Testis (tissue), 3 donors: ENCODE data around the gene NAIF1. TPM values are rescaled to one million over a fixed set of nuclear protein-coding genes. Genes with fewer than 3 reads are reported as not detected.

Experiments used
- DNase-seq: peaks from one replicate; pipeline ENCODE4 v3.0.0-alpha.2; 2019
- H3K27ac ChIP-seq, 2 donors: fragments of 200-600 bp; sonication (generic); one replicate each; pipeline ENCODE4 v1.5.1; 2019
- H3K27me3 ChIP-seq: fragments of 200-600 bp; sonication (generic); one replicate; pipeline ENCODE4 v1.5.1; 2019
- H3K36me3 ChIP-seq: fragments of 200-600 bp; sonication (generic); one replicate; pipeline ENCODE4 v1.5.1; 2017; ENCODE audit warnings: low read depth; ENCODE audit errors: missing control alignments
- H3K4me1 ChIP-seq: fragments of 200-600 bp; sonication (generic); one replicate; pipeline ENCODE4 v1.5.1; 2019
- H3K4me3 ChIP-seq, 2 donors: fragments of 200-600 bp; sonication (generic); one replicate each; pipeline ENCODE4 v1.5.1; 2017 to 2019
- H3K9me3 ChIP-seq: fragments of 200-600 bp; sonication (generic); one replicate; pipeline ENCODE4 v1.5.1; 2017
- POLR2A ChIP-seq: fragments of 450-650 bp; IDR thresholded peaks from one replicate; pipeline ENCODE4 v1.6.1; 2017; ENCODE audit warnings: antibody characterized with exemption, mild to moderate bottlenecking, moderate library complexity
- WGBS, 2 donors: methylation state at CpG; one replicate each; pipeline ENCODE4 v1.1.5; 2018; 5-methylcytosine and 5-hydroxymethylcytosine counted together
- intact Hi-C: fragments of 100-400 bp; cut with DNase I; formaldehyde crosslinking; loops from one replicate; pipeline ENCODE4 v1.15.1; 2023; ENCODE audit warnings: low total_unique reads
- polyA plus RNA-seq: library from polyadenylated mRNA; stranded (reverse); fragments of 350-450 nt; fragmentation: Illumina TruSeq; extraction: RNeasy Lipid Tissue Mini Kit (QIAGEN cat#74804); gene quantifications from one replicate; pipeline ENCODE4 v1.2.3, GENCODE V29; 2014; ENCODE audit warnings: low read depth, low replicate concordance; ENCODE audit not compliant: insufficient read depth
- total RNA-seq, 2 donors: library from RNA; depleted of rRNA; stranded (reverse); fragments of >200 nt; gene quantifications; one replicate each; pipeline ENCODE4 v1.2.3, GENCODE V29; 2016
- TF ChIP-seq, protein P1 (sequence below), 3 experiments: fragments of 450-650 bp in 2 of 3; fragments of 200-600 bp in 1 of 3; sonication (generic) in 1 of 3; IDR thresholded peaks; one replicate each; pipeline ENCODE4 v1.5.1; 2016 to 2019; ENCODE audit warnings: antibody characterized with exemption in 3 of 3, mild to moderate bottlenecking in 2 of 3, moderate library complexity in 1 of 3

The NAIF1 gene
- total and polyA plus RNA-seq, 3 donors from 2014 or later: 18.5 to 25.1 (median 19.4) TPM

DNA sequence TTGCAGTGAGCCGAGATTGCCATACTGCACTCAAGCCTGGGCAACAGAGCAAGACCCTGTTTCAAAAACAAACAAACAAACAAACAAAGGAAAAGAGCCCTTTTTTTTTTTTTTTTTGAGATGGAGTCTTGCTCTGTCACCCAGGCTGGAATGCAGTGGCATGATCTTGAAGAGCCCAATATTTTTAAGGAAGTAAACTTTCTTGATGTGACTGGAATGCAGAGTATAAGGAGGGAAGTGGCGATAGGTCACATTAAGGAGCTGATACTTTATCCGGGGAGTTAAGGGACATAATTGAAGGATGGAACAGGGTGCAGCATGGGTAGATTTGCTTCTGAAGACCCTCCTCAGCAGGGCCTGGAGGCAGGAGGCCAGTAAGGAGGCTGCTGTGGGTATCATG is 13.0 kb downstream of the NAIF1 start:
- TF ChIP-seq, protein P1, sequence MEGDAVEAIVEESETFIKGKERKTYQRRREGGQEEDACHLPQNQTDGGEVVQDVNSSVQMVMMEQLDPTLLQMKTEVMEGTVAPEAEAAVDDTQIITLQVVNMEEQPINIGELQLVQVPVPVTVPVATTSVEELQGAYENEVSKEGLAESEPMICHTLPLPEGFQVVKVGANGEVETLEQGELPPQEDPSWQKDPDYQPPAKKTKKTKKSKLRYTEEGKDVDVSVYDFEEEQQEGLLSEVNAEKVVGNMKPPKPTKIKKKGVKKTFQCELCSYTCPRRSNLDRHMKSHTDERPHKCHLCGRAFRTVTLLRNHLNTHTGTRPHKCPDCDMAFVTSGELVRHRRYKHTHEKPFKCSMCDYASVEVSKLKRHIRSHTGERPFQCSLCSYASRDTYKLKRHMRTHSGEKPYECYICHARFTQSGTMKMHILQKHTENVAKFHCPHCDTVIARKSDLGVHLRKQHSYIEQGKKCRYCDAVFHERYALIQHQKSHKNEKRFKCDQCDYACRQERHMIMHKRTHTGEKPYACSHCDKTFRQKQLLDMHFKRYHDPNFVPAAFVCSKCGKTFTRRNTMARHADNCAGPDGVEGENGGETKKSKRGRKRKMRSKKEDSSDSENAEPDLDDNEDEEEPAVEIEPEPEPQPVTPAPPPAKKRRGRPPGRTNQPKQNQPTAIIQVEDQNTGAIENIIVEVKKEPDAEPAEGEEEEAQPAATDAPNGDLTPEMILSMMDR (IDR thresholded peaks at IDR 0.05): no peak
- no peak for TF ChIP-seq POLR2A
- peaks cover 27% of the 10 kb centered on the region for H3K4me1 ChIP-seq

DNA sequence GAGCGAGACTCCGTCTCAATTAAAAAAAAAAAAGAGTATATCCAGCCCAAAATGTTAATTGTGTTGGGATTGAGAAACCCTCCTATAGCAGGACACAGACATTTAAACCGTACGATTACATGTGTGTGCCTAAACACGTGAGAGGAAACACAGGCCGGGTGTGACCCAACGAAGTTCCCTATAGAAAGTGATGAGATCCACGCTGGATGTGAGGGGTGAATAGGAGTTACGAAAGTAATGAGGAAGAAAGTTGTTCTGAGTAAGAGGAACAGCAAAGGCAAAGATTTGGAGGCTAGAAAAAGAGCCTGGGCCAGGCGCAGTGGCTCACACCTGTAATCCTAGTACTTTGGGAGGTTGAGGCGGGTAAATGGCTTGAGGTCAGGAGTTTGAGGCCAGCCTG is 13.6 kb downstream of the NAIF1 start:
- DNase-seq: peak; percentile 39
- Histone ChIP-seq H3K27me3 (no peaks in the 10 kb centered on the region), H3K4me1 (peaks cover 27% of the 10 kb centered on the region), H3K4me3 (no peak overlapping the region), H3K27ac (peak overlapping the region in 1 of 2 donors; percentile 1), H3K9me3 (no peaks in the 10 kb centered on the region), H3K36me3 (no peaks in the 10 kb centered on the region)
- intact Hi-C loops: no loop called here
- no peak for TF ChIP-seq POLR2A
- TF ChIP-seq, protein P1 (IDR thresholded peaks at IDR 0.05): no peak
- 92 to 94% methylated on average over 11 of the region's 11 CpGs for WGBS, 2 donors

More for the DNA sequence above, 13.0 kb downstream of the NAIF1 start:
- peak overlapping the region in 1 of 2 donors; percentile 87 for H3K27ac ChIP-seq
- 67 to 71% methylated on average over 3 of the region's 3 CpGs for whole genome bisulfite sequencing, 2 donors
- no peaks in the 10 kb centered on the region for H3K27me3 ChIP-seq
- DNase-seq: no peak
- intact Hi-C loops: no loop called here
- no peak overlapping the region for H3K4me3 ChIP-seq
- H3K36me3 ChIP-seq: no peaks in the 10 kb centered on the region
- no peaks in the 10 kb centered on the region for H3K9me3 ChIP-seq

DNA sequence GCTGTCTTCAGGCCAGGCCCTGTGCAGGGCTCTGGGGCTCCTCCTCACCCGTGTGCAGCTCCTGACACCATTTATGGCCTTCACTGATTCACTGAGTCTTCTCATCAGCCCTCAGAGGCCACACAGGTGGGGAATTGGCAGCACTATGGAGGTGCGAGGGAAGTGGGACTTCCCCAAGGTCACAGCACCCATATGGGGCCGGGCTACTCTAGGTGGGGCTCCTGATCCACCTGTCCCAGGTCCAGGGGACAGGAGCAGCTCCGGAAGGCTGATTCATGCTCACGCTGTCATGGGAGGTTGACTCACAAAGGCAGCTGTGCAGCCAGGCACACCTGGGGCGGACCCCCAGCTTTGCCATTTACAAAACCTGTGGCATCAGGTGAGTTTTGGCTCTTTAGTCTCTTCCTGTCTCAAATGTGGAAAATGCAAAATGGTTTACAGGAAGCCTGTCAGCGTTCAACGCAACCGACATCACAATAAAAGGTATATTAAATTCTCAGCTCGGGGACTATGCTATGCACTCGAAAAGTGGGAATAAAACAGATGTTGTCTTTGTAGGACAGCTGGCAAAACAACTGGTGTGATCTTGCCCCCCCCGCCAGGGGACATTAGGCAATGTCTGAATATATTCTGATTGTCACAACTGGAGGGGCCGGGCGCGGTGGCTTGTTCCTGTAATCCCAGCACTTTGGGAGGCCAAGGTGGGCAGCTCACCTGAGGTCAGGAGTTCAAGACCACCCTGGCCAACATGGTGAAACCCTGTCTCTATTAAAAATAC is 15.0 kb downstream of the NAIF1 start:
- H3K4me1 ChIP-seq: peaks cover 26% of the 10 kb centered on the region
- 75 to 87% methylated on average over 13 to 15 of the region's 15 CpGs for WGBS, 2 donors
- TF ChIP-seq, protein P1 (IDR thresholded peaks at IDR 0.05): no peak
- no peak for TF ChIP-seq POLR2A
- no peak overlapping the region for H3K27ac ChIP-seq
- H3K27me3 ChIP-seq: no peaks in the 10 kb centered on the region
- DNase-seq: no peak
- H3K4me3 ChIP-seq: no peak overlapping the region
- no peaks in the 10 kb centered on the region for H3K36me3 ChIP-seq
- H3K9me3 ChIP-seq: no peaks in the 10 kb centered on the region
- intact Hi-C loops: no loop called here

DNA sequence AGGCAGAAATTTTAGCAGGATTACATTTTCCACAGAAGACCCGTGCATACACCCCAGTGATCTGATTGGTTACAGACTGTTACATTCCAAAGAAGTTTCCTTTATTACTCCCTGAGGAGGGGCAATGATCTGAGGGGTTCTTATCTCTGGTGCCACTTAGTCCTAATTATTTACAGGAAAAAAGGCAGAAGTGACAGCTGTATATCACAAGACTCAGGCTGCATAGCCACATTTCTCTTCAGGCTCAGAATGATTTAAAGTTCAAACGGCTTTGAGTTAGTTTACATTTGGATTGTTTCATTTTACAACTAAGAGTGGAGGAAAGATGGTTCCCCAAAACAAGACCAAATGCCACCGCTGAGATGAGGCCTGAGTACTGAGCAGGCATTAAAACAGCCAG is 17.3 kb downstream of the NAIF1 start:
- Histone ChIP-seq H3K4me3 (no peak overlapping the region), H3K36me3 (no peaks in the 10 kb centered on the region), H3K9me3 (no peaks in the 10 kb centered on the region), H3K27me3 (no peaks in the 10 kb centered on the region), H3K4me1 (peaks cover 18% of the 10 kb centered on the region), H3K27ac (no peak overlapping the region)
- no peak for DNase-seq
- intact Hi-C loops: no loop called here
- no peak for TF ChIP-seq POLR2A
- TF ChIP-seq, protein P1 (IDR thresholded peaks at IDR 0.05): no peak
- 40 to 44% methylated on average over 3 of the region's 3 CpGs for WGBS, 2 donors

DNA sequence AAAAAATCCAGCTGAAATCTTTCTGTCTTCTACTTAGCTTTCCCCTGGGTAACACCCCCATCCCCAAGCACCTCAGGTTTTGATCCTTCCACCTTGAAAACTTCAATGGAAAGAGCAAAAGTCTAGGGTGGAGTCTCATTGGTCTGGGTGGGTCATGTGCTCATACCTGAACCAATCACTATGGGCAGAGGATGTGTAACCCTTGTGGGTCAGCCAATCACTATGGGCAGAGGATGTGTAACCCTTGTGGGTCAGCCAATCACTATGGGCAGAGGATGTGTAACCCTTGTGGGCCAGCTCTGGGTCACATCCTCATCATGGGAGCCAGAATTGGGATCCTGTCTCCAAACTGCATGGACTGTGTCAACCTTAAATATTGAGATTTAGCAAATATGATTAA is 18.5 kb downstream of the NAIF1 start:
- no peaks in the 10 kb centered on the region for H3K9me3 ChIP-seq
- no peaks in the 10 kb centered on the region for H3K27me3 ChIP-seq
- no peak for TF ChIP-seq POLR2A
- TF ChIP-seq, protein P1 (IDR thresholded peaks at IDR 0.05): no peak
- H3K36me3 ChIP-seq: no peaks in the 10 kb centered on the region
- intact Hi-C loops: no loop called here
- DNase-seq: peak; percentile 34
- H3K27ac ChIP-seq: no peak overlapping the region
- no peak overlapping the region for H3K4me3 ChIP-seq
- H3K4me1 ChIP-seq: peaks cover 20% of the 10 kb centered on the region
